Measurements from ENCODE around the gene NAGLU. TPM values are rescaled to one million over a fixed set of nuclear protein-coding genes. Genes with fewer than 3 reads are reported as not detected.

Gene NAGLU
- total and polyA plus RNA-seq, 10 of the 15 experiments (the other 5 are each of a cell fraction or from before 2014, with no cell fraction given): 0.23 to 27.5 (median 8.9) TPM

DNA sequence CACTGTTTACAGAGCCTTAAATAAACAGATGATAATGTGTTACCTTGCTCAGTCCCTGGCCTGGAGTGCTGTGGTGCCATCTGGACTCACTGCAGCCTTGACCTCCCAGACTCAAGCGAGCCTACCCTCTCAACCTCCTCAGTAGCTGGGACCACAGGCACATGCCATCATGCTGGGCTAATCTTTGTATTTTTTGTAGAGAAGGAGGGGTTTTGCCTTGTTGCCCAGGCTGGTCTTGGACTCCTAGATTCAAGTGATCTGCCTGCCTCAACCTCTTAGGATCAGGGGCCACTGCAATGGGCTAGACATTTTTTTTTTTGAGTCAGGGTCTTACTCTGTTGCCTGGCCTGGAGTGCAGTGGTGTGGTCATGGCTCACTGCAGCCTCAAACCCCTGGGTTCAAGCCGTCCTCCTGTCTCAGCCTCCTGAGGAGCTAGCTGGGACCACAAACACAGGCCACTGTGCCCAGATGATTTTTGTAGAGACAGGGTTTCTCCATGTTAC, 5.0 kb upstream of the NAGLU start:
- H3K79me2 ChIP-seq (ENCODE audit: control insufficient read depth, insufficient read depth, low read length): no peaks in the 10 kb centered on the region
- no peak overlapping the region for H3K4me3 ChIP-seq
- no peaks in the 10 kb centered on the region for H3K27me3 ChIP-seq (replicated peaks in 1 of 2; ENCODE audit: control insufficient read depth in 2 of 2, insufficient read depth in 2 of 2, low read length in 1 of 2)
- ATAC-seq (no peak), DNase-seq (ENCODE audit: low read depth, low spot score) (no peak), FAIRE-seq (no peak)
- WGBS (ENCODE audit: insufficient coverage, insufficient replicate concordance, low lambda C conversion rate, missing lambda C conversion rate): 47% methylated on average over 2 of the region's 2 CpGs
- no peaks in the 10 kb centered on the region for H3K36me3 ChIP-seq (ENCODE audit: control insufficient read depth in 2 of 2, insufficient read depth in 2 of 2, low read length in 1 of 2)
- H3K9ac ChIP-seq (ENCODE audit: control insufficient read depth, insufficient read depth, low read length): no peak overlapping the region
- no peak overlapping the region for H3K27ac ChIP-seq (ENCODE audit: control insufficient read depth, insufficient read depth)
- CTCF ChIA-PET: interaction anchor here (0.7 to 1.9 kb wide), 15 partner anchors 10 to 209 kb away, joined by 3 to 10 read pairs (median 4); no protein-coding TSS in a partner anchor
- TF ChIP-seq ZNF384 (IDR thresholded peaks at IDR 0.05; ENCODE audit: borderline replicate concordance, low read depth, low read length): no peak
- TF ChIP-seq, protein P1, sequence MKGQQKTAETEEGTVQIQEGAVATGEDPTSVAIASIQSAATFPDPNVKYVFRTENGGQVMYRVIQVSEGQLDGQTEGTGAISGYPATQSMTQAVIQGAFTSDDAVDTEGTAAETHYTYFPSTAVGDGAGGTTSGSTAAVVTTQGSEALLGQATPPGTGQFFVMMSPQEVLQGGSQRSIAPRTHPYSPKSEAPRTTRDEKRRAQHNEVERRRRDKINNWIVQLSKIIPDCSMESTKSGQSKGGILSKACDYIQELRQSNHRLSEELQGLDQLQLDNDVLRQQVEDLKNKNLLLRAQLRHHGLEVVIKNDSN (IDR thresholded peaks at IDR 0.05; ENCODE audit: borderline replicate concordance, extremely low read length, insufficient read depth, low read depth, low read length): no peak
- TF ChIP-seq, protein P2, sequence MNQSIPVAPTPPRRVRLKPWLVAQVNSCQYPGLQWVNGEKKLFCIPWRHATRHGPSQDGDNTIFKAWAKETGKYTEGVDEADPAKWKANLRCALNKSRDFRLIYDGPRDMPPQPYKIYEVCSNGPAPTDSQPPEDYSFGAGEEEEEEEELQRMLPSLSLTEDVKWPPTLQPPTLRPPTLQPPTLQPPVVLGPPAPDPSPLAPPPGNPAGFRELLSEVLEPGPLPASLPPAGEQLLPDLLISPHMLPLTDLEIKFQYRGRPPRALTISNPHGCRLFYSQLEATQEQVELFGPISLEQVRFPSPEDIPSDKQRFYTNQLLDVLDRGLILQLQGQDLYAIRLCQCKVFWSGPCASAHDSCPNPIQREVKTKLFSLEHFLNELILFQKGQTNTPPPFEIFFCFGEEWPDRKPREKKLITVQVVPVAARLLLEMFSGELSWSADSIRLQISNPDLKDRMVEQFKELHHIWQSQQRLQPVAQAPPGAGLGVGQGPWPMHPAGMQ (IDR thresholded peaks at IDR 0.05; ENCODE audit: borderline replicate concordance): no peak
- no peak for TF ChIP-seq CEBPB (IDR thresholded peaks at IDR 0.05; ENCODE audit: borderline replicate concordance in 1 of 2, low read depth in 2 of 2, low read length in 2 of 2)
- TF ChIP-seq CREB1 (IDR thresholded peaks at IDR 0.05; ENCODE audit: low read depth): no peak
- no peak for TF ChIP-seq WRNIP1 (IDR thresholded peaks at IDR 0.05; ENCODE audit: borderline replicate concordance, low read depth, low read length)
- TF ChIP-seq, protein P3, sequence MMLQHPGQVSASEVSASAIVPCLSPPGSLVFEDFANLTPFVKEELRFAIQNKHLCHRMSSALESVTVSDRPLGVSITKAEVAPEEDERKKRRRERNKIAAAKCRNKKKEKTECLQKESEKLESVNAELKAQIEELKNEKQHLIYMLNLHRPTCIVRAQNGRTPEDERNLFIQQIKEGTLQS (IDR thresholded peaks at IDR 0.05; ENCODE audit: borderline replicate concordance, extremely low read depth, low read depth, low read length): no peak
- TF ChIP-seq PML (IDR thresholded peaks at IDR 0.05; ENCODE audit: low read length): no peak
- no peak for TF ChIP-seq RELA (IDR thresholded peaks at IDR 0.05; ENCODE audit: borderline replicate concordance, partially characterized antibody)
- TF ChIP-seq, protein P4, sequence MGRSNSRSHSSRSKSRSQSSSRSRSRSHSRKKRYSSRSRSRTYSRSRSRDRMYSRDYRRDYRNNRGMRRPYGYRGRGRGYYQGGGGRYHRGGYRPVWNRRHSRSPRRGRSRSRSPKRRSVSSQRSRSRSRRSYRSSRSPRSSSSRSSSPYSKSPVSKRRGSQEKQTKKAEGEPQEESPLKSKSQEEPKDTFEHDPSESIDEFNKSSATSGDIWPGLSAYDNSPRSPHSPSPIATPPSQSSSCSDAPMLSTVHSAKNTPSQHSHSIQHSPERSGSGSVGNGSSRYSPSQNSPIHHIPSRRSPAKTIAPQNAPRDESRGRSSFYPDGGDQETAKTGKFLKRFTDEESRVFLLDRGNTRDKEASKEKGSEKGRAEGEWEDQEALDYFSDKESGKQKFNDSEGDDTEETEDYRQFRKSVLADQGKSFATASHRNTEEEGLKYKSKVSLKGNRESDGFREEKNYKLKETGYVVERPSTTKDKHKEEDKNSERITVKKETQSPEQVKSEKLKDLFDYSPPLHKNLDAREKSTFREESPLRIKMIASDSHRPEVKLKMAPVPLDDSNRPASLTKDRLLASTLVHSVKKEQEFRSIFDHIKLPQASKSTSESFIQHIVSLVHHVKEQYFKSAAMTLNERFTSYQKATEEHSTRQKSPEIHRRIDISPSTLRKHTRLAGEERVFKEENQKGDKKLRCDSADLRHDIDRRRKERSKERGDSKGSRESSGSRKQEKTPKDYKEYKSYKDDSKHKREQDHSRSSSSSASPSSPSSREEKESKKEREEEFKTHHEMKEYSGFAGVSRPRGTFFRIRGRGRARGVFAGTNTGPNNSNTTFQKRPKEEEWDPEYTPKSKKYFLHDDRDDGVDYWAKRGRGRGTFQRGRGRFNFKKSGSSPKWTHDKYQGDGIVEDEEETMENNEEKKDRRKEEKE (IDR thresholded peaks at IDR 0.05): no peak
- TF ChIP-seq ZSCAN29 (IDR thresholded peaks at IDR 0.05): no peak
- TF ChIP-seq MYB (IDR thresholded peaks at IDR 0.05; ENCODE audit: borderline replicate concordance, low read depth, low read length): no peak
- no peak for TF ChIP-seq STAT3 (IDR thresholded peaks at IDR 0.05; ENCODE audit: low read depth, low read length)
- no peak for TF ChIP-seq FOXM1 (IDR thresholded peaks at IDR 0.05; ENCODE audit: low read depth, low read length)
- no peak for TF ChIP-seq CBFB (IDR thresholded peaks at IDR 0.05; ENCODE audit: low read depth)
- POLR2A ChIA-PET: interaction anchor here (0.6 to 1.3 kb wide), 4 partner anchors 11 to 102 kb away, joined by 3 to 5 read pairs (median 4); no protein-coding TSS in a partner anchor
- peaks cover 29% of the 10 kb centered on the region for H3K4me1 ChIP-seq (ENCODE audit: control insufficient read depth, insufficient read depth, low read length)
- no peak overlapping the region for H2AFZ ChIP-seq (ENCODE audit: control insufficient read depth, low read depth, low read length)
- in situ Hi-C loops (cut with MboI): no loop called here
- SMC1A ChIA-PET (ENCODE audit: uncharacterized antibody, unreplicated experiment): interaction anchor here (0.9 to 2.3 kb wide), 7 partner anchors 18 to 388 kb away, joined by 3 to 5 read pairs (median 4); partner anchors contain the start of gene PSMC3IP
- H3K4me2 ChIP-seq (ENCODE audit: control insufficient read depth, insufficient read depth): no peak overlapping the region
- H4K20me1 ChIP-seq (ENCODE audit: control insufficient read depth, insufficient read depth): no peaks in the 10 kb centered on the region
- RAD21 ChIA-PET (ENCODE audit: unreplicated experiment): interaction anchor here (0.7 to 1.9 kb wide), 7 partner anchors 23 to 128 kb away, joined by 3 to 9 read pairs (median 3); no protein-coding TSS in a partner anchor
- intact Hi-C loops (cut with micrococcal nuclease; ENCODE audit: unreplicated experiment): no loop called here
- BruUV-seq (replicated peaks): no TSS peak
- no peaks in the 10 kb centered on the region for H3K9me3 ChIP-seq (replicated peaks; ENCODE audit: control insufficient read depth, insufficient read depth, low read length)

Measured in GM12878 (cell line).